WTC11 (cell line): ENCODE data around the gene CACNA2D4. TPM values are rescaled to one million over a fixed set of nuclear protein-coding genes. Genes with fewer than 3 reads are reported as not detected.

Experiments used
- ATAC-seq: fragments of 200-7000 bp; cut with Tn5 transposase; 2 replicates; pipeline ENCODE4 v1.10.0; 2021; ENCODE audit warnings: mild to moderate bottlenecking, moderate library complexity
- CTCF ChIA-PET: fragments of 300-600 bp; sonication (Branson Sonifier 250); formaldehyde crosslinking; loops from one replicate; lab custom pipeline; 2021; ENCODE audit warnings: antibody characterized with exemption; lab: Charles Lee
- POLR2A ChIA-PET: fragments of 350-600 bp; sonication (Branson Sonifier 250); formaldehyde crosslinking; loops from one replicate; lab custom pipeline; 2021; ENCODE audit warnings: antibody characterized with exemption; lab: Charles Lee
- DNase-seq: peaks from one replicate; pipeline ENCODE4 v3.0.0; 2021; ENCODE audit warnings: low spot score
- H3K27ac Mint-ChIP-seq: 2 replicates; pipeline ENCODE4 v1.8.0; 2021; ENCODE audit warnings: mixed read lengths
- H3K27me3 Mint-ChIP-seq: 2 replicates; pipeline ENCODE4 v1.8.0; 2021; ENCODE audit warnings: low read depth, mild to moderate bottlenecking, moderate library complexity, mixed read lengths
- H3K36me3 Mint-ChIP-seq: 2 replicates; pipeline ENCODE4 v1.8.0; 2021; ENCODE audit warnings: mixed read lengths
- H3K4me1 Mint-ChIP-seq: 2 replicates; pipeline ENCODE4 v1.8.0; 2022; ENCODE audit warnings: mixed read lengths
- H3K4me3 Mint-ChIP-seq: 2 replicates; pipeline ENCODE4 v1.8.0; 2021; ENCODE audit warnings: mild to moderate bottlenecking, moderate library complexity, mixed read lengths
- H3K9me3 Mint-ChIP-seq: 2 replicates; pipeline ENCODE4 v1.8.0; 2021; ENCODE audit warnings: mixed read lengths
- ATF2 ChIP-seq: sonication (generic); formaldehyde crosslinking; IDR thresholded peaks from 2 replicates; pipeline ENCODE4 v1.8.1; 2022; ENCODE audit warnings: low read depth, missing genetic modification reagents, borderline replicate concordance
- CDX4 ChIP-seq: fragments of 250-450 bp; sonication (Bioruptor Pico); IDR thresholded peaks from 2 replicates; pipeline ENCODE4 v1.9.0; 2021; ENCODE audit warnings: moderate library complexity, mild to moderate bottlenecking, inconsistent platforms, borderline replicate concordance
- CREM ChIP-seq: sonication (generic); formaldehyde crosslinking; IDR thresholded peaks from 2 replicates; pipeline ENCODE4 v1.8.1; 2022; ENCODE audit warnings: mild to moderate bottlenecking, missing genetic modification reagents, moderate library complexity
- ETV6 ChIP-seq: sonication (generic); formaldehyde crosslinking; IDR thresholded peaks from 2 replicates; pipeline ENCODE4 v1.8.1; 2022; ENCODE audit warnings: mild to moderate bottlenecking, missing genetic modification reagents
- IRF1 ChIP-seq: sonication (generic); formaldehyde crosslinking; IDR thresholded peaks from 2 replicates; pipeline ENCODE4 v1.8.0; 2023; ENCODE audit warnings: missing genetic modification reagents
- MLX ChIP-seq: sonication (generic); formaldehyde crosslinking; IDR thresholded peaks from 2 replicates; pipeline ENCODE4 v1.8.1; 2023; ENCODE audit warnings: mild to moderate bottlenecking, missing genetic modification reagents, moderate library complexity
- MYBL2 ChIP-seq: sonication (generic); formaldehyde crosslinking; IDR thresholded peaks from 2 replicates; pipeline ENCODE4 v1.8.1; 2023; ENCODE audit warnings: mild to moderate bottlenecking, moderate library complexity, missing genetic modification reagents
- NFYB ChIP-seq: sonication (generic); formaldehyde crosslinking; conservative IDR thresholded peaks from 2 replicates; pipeline ENCODE4 v1.8.0; 2022; ENCODE audit warnings: low read depth, missing genetic modification reagents
- SP1 ChIP-seq: sonication (generic); formaldehyde crosslinking; conservative IDR thresholded peaks from 2 replicates; pipeline ENCODE4 v1.8.1; 2022; ENCODE audit warnings: missing genetic modification reagents
- TEAD1 ChIP-seq: sonication (generic); formaldehyde crosslinking; IDR thresholded peaks from 2 replicates; pipeline ENCODE4 v1.8.0; 2022; ENCODE audit warnings: mild to moderate bottlenecking, missing genetic modification reagents
- ZNF138 ChIP-seq: sonication (generic); formaldehyde crosslinking; conservative IDR thresholded peaks from 2 replicates; pipeline ENCODE4 v1.8.1; 2022; ENCODE audit warnings: mild to moderate bottlenecking, moderate library complexity, missing genetic modification reagents
- ZNF263 ChIP-seq: sonication (generic); formaldehyde crosslinking; IDR thresholded peaks from 2 replicates; pipeline ENCODE4 v1.8.1; 2022; ENCODE audit warnings: low read depth, mild to moderate bottlenecking, moderate library complexity, missing genetic modification reagents
- ZSCAN18 ChIP-seq: fragments of 250-450 bp; sonication (Bioruptor Pico); IDR thresholded peaks from 2 replicates; pipeline ENCODE4 v2.1.2; 2022; ENCODE audit warnings: mild to moderate bottlenecking, moderate library complexity
- total RNA-seq: library from RNA; stranded (reverse); gene quantifications from 3 replicates; pipeline ENCODE4 v1.2.3, GENCODE V29; 2021
- TF ChIP-seq, protein P1 (sequence below): sonication (generic); formaldehyde crosslinking; IDR thresholded peaks from 2 replicates; pipeline ENCODE4 v1.8.0; 2022; ENCODE audit warnings: mild to moderate bottlenecking, missing genetic modification reagents
- TF ChIP-seq, protein P2 (sequence below): sonication (generic); formaldehyde crosslinking; IDR thresholded peaks from 2 replicates; pipeline ENCODE4 v1.8.0; 2022; ENCODE audit warnings: mild to moderate bottlenecking, missing genetic modification reagents
- TF ChIP-seq, protein P3 (sequence below): sonication (generic); formaldehyde crosslinking; IDR thresholded peaks from 2 replicates; pipeline ENCODE4 v1.8.1; 2023; ENCODE audit warnings: mild to moderate bottlenecking, missing genetic modification reagents

CACNA2D4 gene
- total RNA-seq, 1 experiment from 2014 or later: 0.04 TPM

DNA sequence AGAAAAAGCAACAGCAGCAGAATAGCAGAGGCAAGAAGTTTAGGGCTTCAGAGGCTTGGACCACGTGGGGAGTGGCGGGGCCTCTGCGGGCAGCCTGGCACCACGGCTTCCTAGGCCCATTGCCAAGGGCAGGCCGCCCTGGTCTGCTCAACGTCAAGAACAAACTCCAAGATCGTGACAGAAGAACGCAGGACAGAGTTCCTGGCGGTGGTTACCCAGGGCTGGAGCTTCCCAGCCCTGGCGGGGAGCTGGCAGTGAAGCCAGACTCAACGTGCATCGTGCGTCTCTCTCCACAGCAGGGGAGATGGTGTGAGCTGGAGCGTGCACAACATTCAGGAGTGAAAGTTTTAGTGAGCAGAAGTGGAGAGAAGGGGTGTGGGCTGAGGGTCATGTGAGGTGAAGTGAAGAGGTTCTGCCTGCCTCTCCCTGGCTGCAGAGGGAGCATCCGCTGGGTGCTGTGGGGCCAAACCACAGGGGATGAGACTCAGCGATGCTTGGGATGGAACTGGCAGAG is 13.9 kb upstream of the CACNA2D4 start:
- H3K4me1 Mint-ChIP-seq: no peaks in the 10 kb centered on the region
- no peak for ATAC-seq
- CTCF ChIA-PET: interaction anchor here (1.0 kb wide), 1 partner anchor 10 kb away, joined by 3 read pairs; no protein-coding TSS in a partner anchor
- no peak for DNase-seq
- H3K27me3 Mint-ChIP-seq: no peaks in the 10 kb centered on the region
- H3K4me3 Mint-ChIP-seq: no peak overlapping the region
- no peaks in the 10 kb centered on the region for H3K36me3 Mint-ChIP-seq
- H3K9me3 Mint-ChIP-seq: no peaks in the 10 kb centered on the region
- TF ChIP-seq, protein P1, sequence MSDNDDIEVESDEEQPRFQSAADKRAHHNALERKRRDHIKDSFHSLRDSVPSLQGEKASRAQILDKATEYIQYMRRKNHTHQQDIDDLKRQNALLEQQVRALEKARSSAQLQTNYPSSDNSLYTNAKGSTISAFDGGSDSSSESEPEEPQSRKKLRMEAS (CRISPR knock-in tag): no peak
- POLR2A ChIA-PET: no interaction called here
- H3K27ac Mint-ChIP-seq: no peak overlapping the region

DNA sequence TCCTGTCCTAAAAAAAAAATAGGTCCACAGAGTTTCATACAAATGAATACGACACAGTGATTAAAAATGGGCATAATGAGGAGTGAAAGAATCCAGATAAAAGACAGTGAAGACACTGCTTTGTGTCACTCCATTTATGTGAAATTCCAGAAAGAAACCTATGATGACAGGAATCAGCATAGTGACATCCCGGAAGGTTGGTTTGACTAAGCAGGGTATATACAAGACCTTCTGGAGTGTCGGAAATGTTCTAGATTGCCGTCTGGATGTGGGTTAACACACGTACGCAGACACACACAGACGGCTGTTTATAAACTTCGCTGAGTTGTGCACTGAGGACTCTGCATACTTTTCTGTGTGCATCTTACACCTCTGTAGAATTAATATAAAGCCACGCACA is 13.2 kb upstream of the CACNA2D4 start:
- H3K27me3 Mint-ChIP-seq: no peaks in the 10 kb centered on the region
- H3K4me3 Mint-ChIP-seq: no peak overlapping the region
- no peaks in the 10 kb centered on the region for H3K36me3 Mint-ChIP-seq
- DNase-seq (no peak), ATAC-seq (no peak)
- no peaks in the 10 kb centered on the region for H3K9me3 Mint-ChIP-seq
- TF ChIP-seq ZNF138 (CRISPR knock-in tag): no peak
- no peak for TF ChIP-seq MYBL2 (CRISPR knock-in tag)
- no peak for TF ChIP-seq TEAD1 (CRISPR knock-in tag)
- no peak for TF ChIP-seq NFYB (CRISPR knock-in tag)
- TF ChIP-seq ETV6: no peak
- no peak for TF ChIP-seq ZSCAN18
- TF ChIP-seq, protein P2, sequence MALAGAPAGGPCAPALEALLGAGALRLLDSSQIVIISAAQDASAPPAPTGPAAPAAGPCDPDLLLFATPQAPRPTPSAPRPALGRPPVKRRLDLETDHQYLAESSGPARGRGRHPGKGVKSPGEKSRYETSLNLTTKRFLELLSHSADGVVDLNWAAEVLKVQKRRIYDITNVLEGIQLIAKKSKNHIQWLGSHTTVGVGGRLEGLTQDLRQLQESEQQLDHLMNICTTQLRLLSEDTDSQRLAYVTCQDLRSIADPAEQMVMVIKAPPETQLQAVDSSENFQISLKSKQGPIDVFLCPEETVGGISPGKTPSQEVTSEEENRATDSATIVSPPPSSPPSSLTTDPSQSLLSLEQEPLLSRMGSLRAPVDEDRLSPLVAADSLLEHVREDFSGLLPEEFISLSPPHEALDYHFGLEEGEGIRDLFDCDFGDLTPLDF (CRISPR knock-in tag): no peak
- no peak for TF ChIP-seq CREM (CRISPR knock-in tag)
- no peak for TF ChIP-seq IRF1 (CRISPR knock-in tag)
- no peak for TF ChIP-seq CDX4 (CRISPR knock-in tag)
- TF ChIP-seq ATF2 (CRISPR knock-in tag): no peak
- no peak for TF ChIP-seq MLX (CRISPR knock-in tag)
- no peak for TF ChIP-seq SP1 (CRISPR knock-in tag)
- TF ChIP-seq, protein P3, sequence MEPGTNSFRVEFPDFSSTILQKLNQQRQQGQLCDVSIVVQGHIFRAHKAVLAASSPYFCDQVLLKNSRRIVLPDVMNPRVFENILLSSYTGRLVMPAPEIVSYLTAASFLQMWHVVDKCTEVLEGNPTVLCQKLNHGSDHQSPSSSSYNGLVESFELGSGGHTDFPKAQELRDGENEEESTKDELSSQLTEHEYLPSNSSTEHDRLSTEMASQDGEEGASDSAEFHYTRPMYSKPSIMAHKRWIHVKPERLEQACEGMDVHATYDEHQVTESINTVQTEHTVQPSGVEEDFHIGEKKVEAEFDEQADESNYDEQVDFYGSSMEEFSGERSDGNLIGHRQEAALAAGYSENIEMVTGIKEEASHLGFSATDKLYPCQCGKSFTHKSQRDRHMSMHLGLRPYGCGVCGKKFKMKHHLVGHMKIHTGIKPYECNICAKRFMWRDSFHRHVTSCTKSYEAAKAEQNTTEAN: no peak
- no peak for TF ChIP-seq ZNF263 (CRISPR knock-in tag)
- no peak overlapping the region for H3K27ac Mint-ChIP-seq
- ChIA-PET CTCF (interaction anchor here (1.0 to 3.1 kb wide), 2 partner anchors 8 to 10 kb away, joined by 3 to 23 read pairs; no protein-coding TSS in a partner anchor), POLR2A (no interaction called here)
- H3K4me1 Mint-ChIP-seq: no peaks in the 10 kb centered on the region
